ENCODE measurements around the gene ODC1. TPM values are rescaled to one million over a fixed set of nuclear protein-coding genes. Genes with fewer than 3 reads are reported as not detected.

Gene ODC1
- total and polyA plus RNA-seq, 12 donors = 4.1 to 92.8 (median 56.0) TPM

- ATAC-seq (no peak), DNase-seq (no peak)
- intact Hi-C loops (cut with DNase I) = loop anchor here in 1 of 10 donors (10.0 kb wide), 1 partner anchor 154 kb away; no protein-coding TSS in a partner anchor
- Histone ChIP-seq H3K4me3 (no peak overlapping the region), H3K9me3 (no peaks in the 10 kb centered on the region), H3K36me3 (no peaks in the 10 kb centered on the region), H3K27me3 (peaks cover 0 to 31% (median 13%) of the 10 kb centered on the region in 7 donors), H3K4me1 (no peaks in the 10 kb centered on the region), H3K27ac (no peak overlapping the region)
- 82 to 88% methylated on average over 3 of the region's 3 CpGs for WGBS, 2 donors
- TF ChIP-seq CTCF (IDR thresholded peaks at IDR 0.05) = no peak
Observed at GRCh38 chr2:10481055-10481665, 33.0 kb upstream of the ODC1 start.

DNA sequence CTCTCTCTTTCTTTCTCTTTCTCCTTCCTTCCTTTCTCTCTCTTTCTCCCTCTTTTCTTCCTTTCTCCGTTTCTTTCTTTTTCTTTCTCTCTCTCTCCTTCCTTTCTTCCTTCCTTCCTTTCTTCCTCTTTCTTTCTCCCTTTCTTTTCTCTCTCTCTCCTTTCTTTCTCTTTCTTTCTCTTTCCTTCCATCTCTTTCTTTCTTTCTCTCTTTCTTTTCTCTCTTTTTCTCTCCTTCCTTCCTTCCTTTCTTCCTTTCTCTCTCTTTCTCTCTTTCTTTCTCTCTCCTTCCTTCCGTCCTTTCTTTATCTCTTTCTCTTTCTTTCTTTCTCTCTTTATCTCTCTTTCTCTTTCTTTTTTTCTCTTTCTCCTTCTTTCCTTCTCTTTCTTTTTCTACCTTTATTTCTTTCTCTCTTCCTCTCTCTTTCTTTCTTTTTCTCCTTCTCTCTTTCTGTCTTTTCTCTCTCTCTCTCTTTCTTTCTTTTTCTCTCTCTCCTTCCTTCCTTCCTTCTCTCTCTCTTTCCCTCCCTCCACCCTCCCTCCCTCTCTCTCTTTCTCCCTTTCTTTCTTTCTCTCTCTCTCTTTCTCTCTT, 32.3 kb upstream of the ODC1 start:
- Histone ChIP-seq H3K27ac (no peak overlapping the region), H3K4me3 (no peak overlapping the region), H3K4me1 (no peaks in the 10 kb centered on the region), H3K9me3 (no peaks in the 10 kb centered on the region), H3K36me3 (no peaks in the 10 kb centered on the region), H3K27me3 (peaks cover 0 to 27% (median 13%) of the 10 kb centered on the region in 7 donors)
- ATAC-seq (no peak), DNase-seq (no peak)
- 83 to 84% methylated on average over 2 of the region's 2 CpGs for WGBS, 2 donors
- intact Hi-C loops (cut with DNase I) = loop anchor here in 1 of 10 donors (10.0 kb wide), 1 partner anchor 154 kb away; no protein-coding TSS in a partner anchor
- TF ChIP-seq CTCF (IDR thresholded peaks at IDR 0.05) = no peak

GRCh38 chr2:10478916-10479315, 30.8 kb upstream of the ODC1 start:
- DNase-seq = no peak

GRCh38 chr2:10478298-10478625, 30.1 kb upstream of the ODC1 start:
- Histone ChIP-seq H3K27ac (no peak overlapping the region), H3K4me1 (no peaks in the 10 kb centered on the region), H3K27me3 (peaks cover 0 to 21% (median 8%) of the 10 kb centered on the region in 7 donors), H3K9me3 (no peaks in the 10 kb centered on the region), H3K36me3 (no peaks in the 10 kb centered on the region), H3K4me3 (no peak overlapping the region)
- DNase-seq (no peak), ATAC-seq (no peak)
- WGBS, 2 donors = 86 to 88% methylated on average over 12 of the region's 12 CpGs
- no peak for TF ChIP-seq CTCF (IDR thresholded peaks at IDR 0.05)
- intact Hi-C loops (cut with DNase I) = no loop called here

More at GRCh38 chr2:10478916-10479315, 30.8 kb upstream of the ODC1 start:
- Histone ChIP-seq H3K9me3 (no peaks in the 10 kb centered on the region), H3K27me3 (peaks cover 0 to 24% (median 11%) of the 10 kb centered on the region in 7 donors), H3K4me1 (no peaks in the 10 kb centered on the region), H3K4me3 (no peak overlapping the region), H3K27ac (no peak overlapping the region), H3K36me3 (no peaks in the 10 kb centered on the region)
- no peak for ATAC-seq
- intact Hi-C loops (cut with DNase I) = no loop called here
- no peak for TF ChIP-seq CTCF (IDR thresholded peaks at IDR 0.05)
- WGBS, 2 donors = 80 to 81% methylated on average over 12 of the region's 12 CpGs

Measured in heart right ventricle (tissue), 16 donors.